A549 (cell line): Measurements from ENCODE around the gene EIF3D. TPM values are rescaled to one million over a fixed set of nuclear protein-coding genes. Genes with fewer than 3 reads are reported as not detected.

Experiments used
- ATAC-seq, 2 experiments: fragments of 200-7000 bp in 1 of 2; fragments of >200 bp in 1 of 2; cut with Nextera tagmentation in 1 of 2; cut with Tn5 transposase in 1 of 2; 3 replicates each; pipeline versions ENCODE4 v1.8.0 to v1.9.1; 2018 to 2020; ENCODE audit warnings: mild to moderate bottlenecking in 1 of 2, moderate library complexity in 1 of 2
- CTCF ChIA-PET: fragments of 300-600 bp; sonication (Branson Sonifier 250); formaldehyde crosslinking; extraction: SDS; loops from one replicate; lab custom pipeline; 2021; ENCODE audit warnings: antibody characterized with exemption, inconsistent platforms; lab: Yijun Ruan, JAX
- POLR2A ChIA-PET: fragments of 350-600 bp; formaldehyde crosslinking; extraction: SDS; loops from one replicate; lab custom pipeline; 2021; ENCODE audit warnings: antibody characterized with exemption, inconsistent platforms; lab: Yijun Ruan, JAX
- DNase-seq, 2 experiments: peaks; one replicate each; pipeline versions ENCODE4 v3.0.0 to v3.0.0-alpha.2; 2011 to 2016; ENCODE audit warnings: low read depth in 1 of 2, low spot score in 1 of 2
- FAIRE-seq: peaks from 2 replicates; lab custom pipeline; 2011; peaks lifted over from hg19 to GRCh38; lab: Jason Lieb, UNC
- H3K27ac ChIP-seq, 2 experiments: fragments of >200 bp; sonication (Bioruptor Twin); formaldehyde crosslinking; 3 replicates each; pipeline ENCODE4 v1.5.1; 2016 to 2017
- H3K4me1 ChIP-seq: fragments of >200 bp; sonication (Bioruptor Twin); formaldehyde crosslinking; 3 replicates; pipeline ENCODE4 v1.6.1; 2016
- H3K4me2 ChIP-seq: fragments of >200 bp; sonication (Bioruptor Twin); formaldehyde crosslinking; 3 replicates; pipeline ENCODE4 v1.6.1; 2016
- H3K4me3 ChIP-seq: fragments of >200 bp; sonication (Bioruptor Twin); formaldehyde crosslinking; 3 replicates; pipeline ENCODE4 v1.5.1; 2016
- H3K9me3 ChIP-seq: fragments of >200 bp; sonication (Bioruptor Twin); formaldehyde crosslinking; 3 replicates; pipeline ENCODE4 v1.6.1; 2016
- CBX8 ChIP-seq: fragments of 200-600 bp; sonication (generic); IDR thresholded peaks from 2 replicates; pipeline ENCODE4 v1.6.1; 2016
- CHD2 ChIP-seq: fragments of 150-350 bp; IDR thresholded peaks from 2 replicates; pipeline ENCODE4 v1.6.1; 2014; ENCODE audit warnings: low read length; ENCODE audit not compliant: partially characterized antibody
- EHF ChIP-seq: fragments of 250-450 bp; sonication (Bioruptor Pico); IDR thresholded peaks from 2 replicates; pipeline ENCODE4 v1.5.0; 2020; ENCODE audit warnings: mild to moderate bottlenecking
- EP300 ChIP-seq, 2 experiments: fragments of >200 bp; sonication (Bioruptor Twin); formaldehyde crosslinking; IDR thresholded peaks; 2 replicates in 1 of 2; 3 replicates in 1 of 2; pipeline ENCODE4 v1.6.1; 2016 to 2017
- FOXS1 ChIP-seq: fragments of 250-450 bp; sonication (Bioruptor Pico); IDR thresholded peaks from 2 replicates; pipeline ENCODE4 v1.5.0; 2020; ENCODE audit warnings: mild to moderate bottlenecking, moderate library complexity
- GATA3 ChIP-seq: IDR thresholded peaks from 2 replicates; pipeline ENCODE4 v1.6.1; 2012; ENCODE audit warnings: borderline replicate concordance
- HES2 ChIP-seq: fragments of >200 bp; sonication (Bioruptor Twin); formaldehyde crosslinking; IDR thresholded peaks from 2 replicates; pipeline ENCODE4 v1.6.1; 2016
- HOXA7 ChIP-seq: fragments of 250-450 bp; sonication (Bioruptor Pico); IDR thresholded peaks from 2 replicates; pipeline ENCODE4 v1.5.0; 2020; ENCODE audit warnings: mild to moderate bottlenecking, moderate library complexity
- HOXB13 ChIP-seq: fragments of 250-450 bp; sonication (Bioruptor Pico); IDR thresholded peaks from 2 replicates; pipeline ENCODE4 v1.5.0; 2020; ENCODE audit warnings: low read depth, mild to moderate bottlenecking, moderate library complexity
- JUN ChIP-seq, 2 experiments: fragments of >200 bp; sonication (Bioruptor Twin); formaldehyde crosslinking; IDR thresholded peaks; 2 replicates in 1 of 2; 3 replicates in 1 of 2; pipeline ENCODE4 v1.6.1; 2016 to 2017
- MAFK ChIP-seq: fragments of 450-650 bp; IDR thresholded peaks from 2 replicates; pipeline ENCODE4 v1.6.1; 2014; ENCODE audit not compliant: partially characterized antibody
- MAZ ChIP-seq: fragments of 150-350 bp; IDR thresholded peaks from 2 replicates; pipeline ENCODE4 v1.6.1; 2014; ENCODE audit warnings: antibody characterized with exemption, low read depth, low read length, borderline replicate concordance
- MYC ChIP-seq: IDR thresholded peaks from 2 replicates; pipeline ENCODE4 v1.6.1; 2012; ENCODE audit warnings: mild to moderate bottlenecking, inconsistent platforms, low read length, improper control_type of control experiment, borderline replicate concordance
- NFE2L2 ChIP-seq: fragments of 150-350 bp; conservative IDR thresholded peaks from 2 replicates; pipeline ENCODE4 v1.6.1; 2014; ENCODE audit warnings: low read length
- POLR2AphosphoS2 ChIP-seq: conservative IDR thresholded peaks from 2 replicates; pipeline ENCODE4 v1.6.1; 2012; ENCODE audit warnings: low read length, improper control_type of control experiment, inconsistent platforms
- SREBF2 ChIP-seq: fragments of 450-650 bp; IDR thresholded peaks from 2 replicates; pipeline ENCODE4 v1.6.1; 2014; ENCODE audit warnings: mild to moderate bottlenecking, moderate library complexity
- TFCP2L1 ChIP-seq: fragments of 250-450 bp; sonication (Bioruptor Pico); IDR thresholded peaks from 2 replicates; pipeline ENCODE4 v1.5.0; 2021; ENCODE audit warnings: mild to moderate bottlenecking
- ZSCAN20 ChIP-seq: fragments of 250-450 bp; sonication (Bioruptor Pico); IDR thresholded peaks from 2 replicates; pipeline ENCODE4 v1.8.0; 2022; ENCODE audit warnings: mild to moderate bottlenecking, moderate library complexity
- whole genome bisulfite sequencing: methylation state at CpG from one replicate; pipeline ENCODE4 v1.1.6; 2017; ENCODE audit errors: missing lambda C conversion rate; 5-methylcytosine and 5-hydroxymethylcytosine counted together
- polyA plus RNA-seq, 4 experiments: library from polyadenylated mRNA; depleted of rRNA in 3 of 4; stranded (reverse); fragments of >200 nt; fragmentation: RNase III in 1 of 4; extraction: RNeasy Plus Mini Kit Qiagen cat#74134 plus additional on column Dnase treatment in 1 of 4; gene quantifications; 2 replicates in 3 of 4; 3 replicates in 1 of 4; pipeline ENCODE4 v1.2.3, GENCODE V29; 2011 to 2017
- TF ChIP-seq, protein P1 (sequence below): fragments of 250-450 bp; sonication (Bioruptor Pico); IDR thresholded peaks from 2 replicates; pipeline ENCODE4 v1.5.0; 2021; ENCODE audit warnings: mild to moderate bottlenecking, moderate library complexity, borderline replicate concordance
- TF ChIP-seq, protein P2 (sequence below): fragments of 250-450 bp; sonication (Bioruptor Pico); IDR thresholded peaks from 2 replicates; pipeline ENCODE4 v1.5.0; 2020; ENCODE audit warnings: low read depth, mild to moderate bottlenecking, moderate library complexity
- TF ChIP-seq, protein P3 (sequence below): fragments of 200-600 bp; sonication (generic); IDR thresholded peaks from 2 replicates; pipeline ENCODE4 v1.6.1; 2016; ENCODE audit warnings: antibody characterized with exemption, mild to moderate bottlenecking, moderate library complexity

EIF3D gene
- polyA plus RNA-seq, 2 of the 4 experiments (the other 2 are of a cell fraction) = 171 to 304 TPM

DNA sequence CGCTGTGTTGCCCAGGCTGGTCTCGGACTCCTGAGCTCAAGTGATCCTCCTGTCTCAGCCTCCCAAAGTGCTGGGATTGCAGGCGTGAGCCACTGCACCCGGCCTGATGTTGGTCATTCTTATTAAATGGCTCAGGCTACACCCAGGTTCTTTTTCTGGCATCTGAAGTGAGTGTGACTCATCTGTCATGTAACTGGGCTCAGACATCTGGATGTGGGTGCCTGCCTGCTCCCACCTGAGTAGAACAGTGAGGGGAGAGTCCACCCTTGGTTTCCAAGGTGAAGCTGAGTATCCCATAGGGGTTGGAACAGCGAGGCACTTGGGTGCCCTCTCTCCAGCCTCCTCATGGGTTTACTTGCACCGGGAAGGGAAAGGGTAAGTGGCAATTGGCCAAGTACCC lies 36.7 kb upstream of the EIF3D start:
- Histone ChIP-seq H3K4me3 (no peak overlapping the region), H3K27ac (no peak overlapping the region), H3K9me3 (no peaks in the 10 kb centered on the region), H3K4me2 (no peak overlapping the region), H3K4me1 (peaks cover 15% of the 10 kb centered on the region)
- ChIA-PET POLR2A (no interaction called here), CTCF (no interaction called here)
- DNase-seq (no peak), ATAC-seq (peak; percentile 42 to 47; a peak in 2 of 6 replicates), FAIRE-seq (no peak)
- 47% methylated on average over 6 of the region's 6 CpGs for WGBS
- no peak for TF ChIP-seq HES2
- no peak for TF ChIP-seq CBX8
- TF ChIP-seq, protein P1, sequence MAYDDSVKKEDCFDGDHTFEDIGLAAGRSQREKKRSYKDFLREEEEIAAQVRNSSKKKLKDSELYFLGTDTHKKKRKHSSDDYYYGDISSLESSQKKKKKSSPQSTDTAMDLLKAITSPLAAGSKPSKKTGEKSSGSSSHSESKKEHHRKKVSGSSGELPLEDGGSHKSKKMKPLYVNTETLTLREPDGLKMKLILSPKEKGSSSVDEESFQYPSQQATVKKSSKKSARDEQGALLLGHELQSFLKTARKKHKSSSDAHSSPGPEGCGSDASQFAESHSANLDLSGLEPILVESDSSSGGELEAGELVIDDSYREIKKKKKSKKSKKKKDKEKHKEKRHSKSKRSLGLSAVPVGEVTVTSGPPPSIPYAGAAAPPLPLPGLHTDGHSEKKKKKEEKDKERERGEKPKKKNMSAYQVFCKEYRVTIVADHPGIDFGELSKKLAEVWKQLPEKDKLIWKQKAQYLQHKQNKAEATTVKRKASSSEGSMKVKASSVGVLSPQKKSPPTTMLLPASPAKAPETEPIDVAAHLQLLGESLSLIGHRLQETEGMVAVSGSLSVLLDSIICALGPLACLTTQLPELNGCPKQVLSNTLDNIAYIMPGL (CRISPR knock-in tag) = no peak
- no peak for TF ChIP-seq EHF (CRISPR knock-in tag)
- no peak for TF ChIP-seq GATA3
- no peak for TF ChIP-seq EP300 (IDR thresholded peaks at IDR 0.05)
- TF ChIP-seq POLR2AphosphoS2 = no peak
- TF ChIP-seq, protein P2, sequence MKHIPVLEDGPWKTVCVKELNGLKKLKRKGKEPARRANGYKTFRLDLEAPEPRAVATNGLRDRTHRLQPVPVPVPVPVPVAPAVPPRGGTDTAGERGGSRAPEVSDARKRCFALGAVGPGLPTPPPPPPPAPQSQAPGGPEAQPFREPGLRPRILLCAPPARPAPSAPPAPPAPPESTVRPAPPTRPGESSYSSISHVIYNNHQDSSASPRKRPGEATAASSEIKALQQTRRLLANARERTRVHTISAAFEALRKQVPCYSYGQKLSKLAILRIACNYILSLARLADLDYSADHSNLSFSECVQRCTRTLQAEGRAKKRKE (CRISPR knock-in tag) = no peak
- TF ChIP-seq ZSCAN20 = no peak
- no peak for TF ChIP-seq FOXS1 (CRISPR knock-in tag)

DNA sequence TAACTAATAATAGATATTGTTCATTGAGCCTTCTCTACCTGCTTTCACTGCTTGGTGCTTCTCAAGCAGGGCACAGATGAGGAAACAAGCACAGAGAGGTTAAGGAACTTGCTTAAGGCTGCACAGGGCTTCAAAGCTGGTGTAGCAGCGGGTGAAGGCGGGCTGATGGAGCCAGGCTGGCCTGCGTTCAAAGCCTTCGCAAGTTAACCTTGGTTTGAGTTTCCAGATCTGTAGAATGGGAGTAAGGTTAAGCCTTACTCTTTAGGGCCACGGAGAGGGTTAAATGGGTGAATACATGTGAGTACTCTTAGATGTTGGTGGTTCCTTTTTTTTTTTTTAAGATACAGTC lies 36.2 kb upstream of the EIF3D start:
- no peaks in the 10 kb centered on the region for H3K9me3 ChIP-seq
- FAIRE-seq = no peak
- no peak for DNase-seq
- no peak overlapping the region for H3K4me2 ChIP-seq
- no peak for ATAC-seq
- peaks cover 15% of the 10 kb centered on the region for H3K4me1 ChIP-seq
- H3K4me3 ChIP-seq = no peak overlapping the region
- CTCF ChIA-PET = no interaction called here
- TF ChIP-seq JUN (IDR thresholded peaks at IDR 0.05) (no peak), TFCP2L1 (no peak), CHD2 (no peak), HOXB13 (no peak), CBX8 (no peak), MYC (no peak), MAFK (no peak), ZSCAN20 (no peak), MAZ (no peak), NFE2L2 (no peak), HOXA7 (CRISPR knock-in tag) (no peak), SREBF2 (no peak)
- TF ChIP-seq, protein P3, sequence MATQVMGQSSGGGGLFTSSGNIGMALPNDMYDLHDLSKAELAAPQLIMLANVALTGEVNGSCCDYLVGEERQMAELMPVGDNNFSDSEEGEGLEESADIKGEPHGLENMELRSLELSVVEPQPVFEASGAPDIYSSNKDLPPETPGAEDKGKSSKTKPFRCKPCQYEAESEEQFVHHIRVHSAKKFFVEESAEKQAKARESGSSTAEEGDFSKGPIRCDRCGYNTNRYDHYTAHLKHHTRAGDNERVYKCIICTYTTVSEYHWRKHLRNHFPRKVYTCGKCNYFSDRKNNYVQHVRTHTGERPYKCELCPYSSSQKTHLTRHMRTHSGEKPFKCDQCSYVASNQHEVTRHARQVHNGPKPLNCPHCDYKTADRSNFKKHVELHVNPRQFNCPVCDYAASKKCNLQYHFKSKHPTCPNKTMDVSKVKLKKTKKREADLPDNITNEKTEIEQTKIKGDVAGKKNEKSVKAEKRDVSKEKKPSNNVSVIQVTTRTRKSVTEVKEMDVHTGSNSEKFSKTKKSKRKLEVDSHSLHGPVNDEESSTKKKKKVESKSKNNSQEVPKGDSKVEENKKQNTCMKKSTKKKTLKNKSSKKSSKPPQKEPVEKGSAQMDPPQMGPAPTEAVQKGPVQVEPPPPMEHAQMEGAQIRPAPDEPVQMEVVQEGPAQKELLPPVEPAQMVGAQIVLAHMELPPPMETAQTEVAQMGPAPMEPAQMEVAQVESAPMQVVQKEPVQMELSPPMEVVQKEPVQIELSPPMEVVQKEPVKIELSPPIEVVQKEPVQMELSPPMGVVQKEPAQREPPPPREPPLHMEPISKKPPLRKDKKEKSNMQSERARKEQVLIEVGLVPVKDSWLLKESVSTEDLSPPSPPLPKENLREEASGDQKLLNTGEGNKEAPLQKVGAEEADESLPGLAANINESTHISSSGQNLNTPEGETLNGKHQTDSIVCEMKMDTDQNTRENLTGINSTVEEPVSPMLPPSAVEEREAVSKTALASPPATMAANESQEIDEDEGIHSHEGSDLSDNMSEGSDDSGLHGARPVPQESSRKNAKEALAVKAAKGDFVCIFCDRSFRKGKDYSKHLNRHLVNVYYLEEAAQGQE = no peak
- WGBS = 91% methylated on average over 5 of the region's 5 CpGs
- POLR2A ChIA-PET = no interaction called here
- no peak overlapping the region for H3K27ac ChIP-seq
